Osteocyte (in vitro differentiated cells): Measurements from ENCODE around the gene PRMT5. TPM values are rescaled to one million over a fixed set of nuclear protein-coding genes. Genes with fewer than 3 reads are reported as not detected.

Experiments used
- DNase-seq: peaks from one replicate; pipeline ENCODE4 v3.0.0; 2021; ENCODE audit warnings: mixed read lengths; ENCODE audit not compliant: unreplicated experiment; ENCODE audit errors: extremely low spot score
- H3K27ac Mint-ChIP-seq: one replicate; pipeline ENCODE4 v1.8.0; 2021; ENCODE audit warnings: mild to moderate bottlenecking, mixed read lengths; ENCODE audit not compliant: unreplicated experiment
- H3K27me3 Mint-ChIP-seq: one replicate; pipeline ENCODE4 v1.8.0; 2021; ENCODE audit warnings: mixed read lengths; ENCODE audit not compliant: unreplicated experiment
- H3K36me3 Mint-ChIP-seq: one replicate; pipeline ENCODE4 v1.8.0; 2021; ENCODE audit warnings: mixed read lengths; ENCODE audit not compliant: unreplicated experiment
- H3K4me1 Mint-ChIP-seq: one replicate; pipeline ENCODE4 v1.8.0; 2021; ENCODE audit warnings: mixed read lengths; ENCODE audit not compliant: unreplicated experiment
- H3K4me3 Mint-ChIP-seq: one replicate; pipeline ENCODE4 v1.8.0; 2021; ENCODE audit warnings: mild to moderate bottlenecking, moderate library complexity, mixed read lengths; ENCODE audit not compliant: unreplicated experiment
- H3K9me3 Mint-ChIP-seq: one replicate; pipeline ENCODE4 v1.8.0; 2021; ENCODE audit warnings: mixed read lengths; ENCODE audit not compliant: unreplicated experiment
- total RNA-seq: library from RNA; stranded (reverse); gene quantifications from 2 replicates; pipeline ENCODE4 v1.2.1, GENCODE V29; 2021
- TF ChIP-seq, protein P1 (sequence below): fragments of 200-600 bp; sonication (generic); IDR thresholded peaks from 2 replicates; pipeline ENCODE4 v1.5.0; 2021; ENCODE audit warnings: antibody characterized with exemption, mild to moderate bottlenecking, moderate library complexity

The PRMT5 gene
- total RNA-seq, 1 donor from 2014 or later = 68.4 TPM

DNA sequence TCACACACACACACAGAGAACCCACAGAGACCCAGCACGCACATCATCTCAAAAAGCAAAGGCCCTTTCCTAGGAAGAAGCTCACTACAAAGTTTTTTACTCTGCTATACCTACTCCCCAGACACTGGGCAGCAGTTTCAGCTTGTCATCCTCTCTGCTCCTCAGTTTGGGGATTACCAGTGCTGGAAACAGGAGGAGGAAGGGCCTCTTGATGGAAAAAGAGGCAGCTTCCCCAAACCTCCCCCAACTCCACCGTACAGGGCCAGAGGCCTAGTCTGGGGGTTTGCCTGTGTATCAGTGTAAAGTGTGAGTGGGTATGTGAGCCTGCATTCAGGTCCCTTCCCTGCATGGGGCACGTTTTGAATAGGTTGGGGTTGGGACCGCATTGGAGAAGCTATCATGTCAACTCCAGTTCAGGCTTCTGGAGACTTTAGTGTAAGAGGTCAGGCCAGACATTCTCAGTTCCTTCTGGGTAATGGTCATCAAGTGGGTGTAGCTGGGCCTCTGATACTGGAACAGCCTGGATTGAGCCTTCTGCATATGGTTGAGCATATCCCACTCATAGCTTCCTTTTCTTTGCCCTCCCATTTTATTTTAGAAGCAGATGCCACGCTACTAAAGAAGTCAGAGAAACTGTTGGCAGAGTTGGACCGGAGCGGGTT, 45.0 kb downstream of the PRMT5 start:
- DNase-seq = no peak
- Mint-ChIP-seq H3K4me3 (no peak overlapping the region), H3K27me3 (no peaks in the 10 kb centered on the region), H3K27ac (no peak overlapping the region), H3K36me3 (no peaks in the 10 kb centered on the region), H3K4me1 (peaks cover 18% of the 10 kb centered on the region), H3K9me3 (no peaks in the 10 kb centered on the region)
- TF ChIP-seq, protein P1, sequence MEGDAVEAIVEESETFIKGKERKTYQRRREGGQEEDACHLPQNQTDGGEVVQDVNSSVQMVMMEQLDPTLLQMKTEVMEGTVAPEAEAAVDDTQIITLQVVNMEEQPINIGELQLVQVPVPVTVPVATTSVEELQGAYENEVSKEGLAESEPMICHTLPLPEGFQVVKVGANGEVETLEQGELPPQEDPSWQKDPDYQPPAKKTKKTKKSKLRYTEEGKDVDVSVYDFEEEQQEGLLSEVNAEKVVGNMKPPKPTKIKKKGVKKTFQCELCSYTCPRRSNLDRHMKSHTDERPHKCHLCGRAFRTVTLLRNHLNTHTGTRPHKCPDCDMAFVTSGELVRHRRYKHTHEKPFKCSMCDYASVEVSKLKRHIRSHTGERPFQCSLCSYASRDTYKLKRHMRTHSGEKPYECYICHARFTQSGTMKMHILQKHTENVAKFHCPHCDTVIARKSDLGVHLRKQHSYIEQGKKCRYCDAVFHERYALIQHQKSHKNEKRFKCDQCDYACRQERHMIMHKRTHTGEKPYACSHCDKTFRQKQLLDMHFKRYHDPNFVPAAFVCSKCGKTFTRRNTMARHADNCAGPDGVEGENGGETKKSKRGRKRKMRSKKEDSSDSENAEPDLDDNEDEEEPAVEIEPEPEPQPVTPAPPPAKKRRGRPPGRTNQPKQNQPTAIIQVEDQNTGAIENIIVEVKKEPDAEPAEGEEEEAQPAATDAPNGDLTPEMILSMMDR = no peak

- H3K4me3 Mint-ChIP-seq = no peak within 1 kb of the TSS
- no peak for DNase-seq
- H3K27me3 Mint-ChIP-seq = no peaks in the 10 kb centered on the region
- H3K27ac Mint-ChIP-seq = no peak within 1 kb of the TSS
- H3K4me1 Mint-ChIP-seq = peaks cover 18% of the 10 kb centered on the region
- peaks cover 3% of the 10 kb centered on the region for H3K36me3 Mint-ChIP-seq
- TF ChIP-seq, protein P1 = no peak
- no peaks in the 10 kb centered on the region for H3K9me3 Mint-ChIP-seq
Observed at GRCh38 chr14:22883173-22883976, 45.8 kb downstream of the PRMT5 start, which contains the start of gene REM2. REM2 (plus strand) TSS chr14:22883222; CDS start chr14:22883288, 66 bp downstream.

GRCh38 chr14:22882529-22883172, 46.5 kb downstream of the PRMT5 start:
- no peaks in the 10 kb centered on the region for H3K9me3 Mint-ChIP-seq
- peaks cover 14% of the 10 kb centered on the region for H3K4me1 Mint-ChIP-seq
- DNase-seq = no peak
- no peak overlapping the region for H3K4me3 Mint-ChIP-seq
- H3K27me3 Mint-ChIP-seq = no peaks in the 10 kb centered on the region
- no peak overlapping the region for H3K27ac Mint-ChIP-seq
- TF ChIP-seq, protein P1 = no peak
- H3K36me3 Mint-ChIP-seq = peaks cover 11% of the 10 kb centered on the region

DNA sequence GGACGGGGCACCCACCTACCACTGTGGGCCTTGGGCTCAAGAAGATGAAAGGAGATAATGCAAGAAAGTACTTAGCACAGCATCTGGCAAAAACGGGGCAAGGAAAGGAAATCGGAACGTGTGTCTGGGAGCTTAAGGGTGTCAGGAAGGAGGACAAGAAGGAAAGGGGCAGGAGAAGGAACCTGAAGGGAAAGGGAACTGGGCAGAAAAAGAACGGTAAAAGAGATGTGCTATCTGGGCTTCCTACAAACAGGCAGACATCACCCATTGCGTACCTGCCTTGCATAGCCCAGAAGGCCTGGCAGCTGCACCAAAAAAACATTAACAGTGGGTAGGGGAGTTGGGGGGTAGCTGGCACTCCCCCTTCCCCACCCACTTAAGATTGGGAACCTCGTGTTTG, 47.1 kb downstream of the PRMT5 start:
- H3K36me3 Mint-ChIP-seq = peaks cover 13% of the 10 kb centered on the region
- no peak overlapping the region for H3K27ac Mint-ChIP-seq
- no peaks in the 10 kb centered on the region for H3K27me3 Mint-ChIP-seq
- H3K4me1 Mint-ChIP-seq = peaks cover 8% of the 10 kb centered on the region
- no peak overlapping the region for H3K4me3 Mint-ChIP-seq
- no peaks in the 10 kb centered on the region for H3K9me3 Mint-ChIP-seq
- TF ChIP-seq, protein P1 = no peak
- no peak for DNase-seq
